NCI-H345 treated with DMSO at 0.1 percent for 48 hours (cell line): ENCODE results near the gene MRTFA.
"Not testable (repeated sequence)": the region's sequence is repeated elsewhere in the genome, so short reads cannot be mapped to it uniquely, and the experiment has no call there.

ENCODE experiments used
- DNase-seq: peaks from one replicate; lab custom pipeline; 2025; ENCODE audit not compliant: unreplicated experiment; lab: John Stamatoyannopoulos, UW

The MRTFA gene

DNA sequence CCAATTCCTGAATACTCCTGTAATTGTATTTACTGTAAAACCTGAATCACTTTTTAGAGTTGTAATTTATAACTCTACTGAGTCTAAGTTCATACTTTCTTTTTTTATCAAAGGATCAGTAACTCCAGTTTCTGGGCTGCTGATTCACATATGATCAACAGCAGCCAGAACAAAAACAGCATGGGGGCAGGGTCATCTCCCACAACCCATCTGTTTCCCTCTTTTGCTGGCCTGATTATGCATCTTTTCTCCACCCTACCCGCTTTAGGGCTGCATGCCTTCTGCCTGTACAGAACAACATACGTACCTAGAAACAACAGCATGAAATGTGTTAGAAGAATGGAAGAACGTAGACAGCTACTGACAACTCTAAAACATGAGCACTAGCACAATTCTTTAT, 76.0 kb downstream of the MRTFA start:
- no peak for DNase-seq

DNA sequence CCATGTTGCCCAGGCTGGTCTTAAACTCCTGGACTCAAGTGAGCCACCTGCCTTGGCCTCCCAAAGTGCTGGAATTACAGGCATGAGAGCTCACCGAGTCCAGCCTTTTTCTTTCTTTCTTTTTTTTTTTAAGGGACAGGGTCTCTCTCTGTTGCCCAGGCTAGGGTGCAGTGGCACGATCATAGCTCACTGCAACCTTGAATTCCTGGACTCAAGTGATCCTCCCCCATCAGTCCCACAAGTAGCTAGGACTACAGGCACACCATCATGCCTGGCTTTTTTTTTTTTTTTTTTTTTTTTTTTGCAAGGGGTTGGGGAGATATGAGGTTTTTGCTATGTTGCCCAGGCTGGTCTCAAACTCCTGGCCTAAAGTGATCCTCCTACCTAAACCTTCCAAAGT, 78.5 kb downstream of the MRTFA start:
- no peak for DNase-seq

DNA sequence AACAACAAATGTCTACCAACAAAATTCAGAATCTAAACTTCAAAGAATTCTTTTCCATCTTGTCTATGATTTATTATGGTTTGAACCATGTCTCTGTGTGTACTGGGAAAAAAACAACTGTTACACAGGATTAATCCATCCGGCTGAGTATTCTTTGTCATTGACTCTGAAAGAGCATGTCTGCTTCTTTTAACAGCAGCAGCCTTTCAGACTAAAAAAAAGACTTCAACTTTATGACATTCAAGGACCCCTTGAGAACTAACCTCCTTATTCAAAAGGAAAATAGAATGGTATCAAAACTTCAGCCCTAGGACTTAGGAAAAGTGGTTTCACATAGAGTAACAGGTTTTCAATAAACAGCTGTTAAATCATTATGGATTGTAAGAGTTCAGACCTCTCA, 79.9 kb downstream of the MRTFA start:
- DNase-seq = no peak

DNA sequence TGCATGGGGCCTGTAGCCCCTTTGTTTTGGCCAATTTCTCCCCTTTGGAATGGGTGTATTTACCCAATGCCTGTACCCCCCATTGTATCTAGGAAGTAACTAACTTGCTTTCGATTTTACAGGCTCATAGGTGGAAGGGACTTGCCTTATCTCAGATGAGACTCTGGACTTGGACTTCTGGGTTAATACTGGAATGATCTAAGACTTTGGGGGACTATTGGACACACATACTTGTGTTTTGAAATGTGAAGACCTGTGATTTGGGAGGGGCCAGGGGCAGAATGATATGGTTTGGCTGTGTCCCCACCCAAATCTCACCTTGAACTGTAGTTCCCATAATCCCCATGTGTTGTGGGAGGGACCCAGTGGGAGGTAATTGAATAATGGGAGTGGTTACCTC, 82.5 kb downstream of the MRTFA start:
- not testable (repeated sequence) for DNase-seq

DNA sequence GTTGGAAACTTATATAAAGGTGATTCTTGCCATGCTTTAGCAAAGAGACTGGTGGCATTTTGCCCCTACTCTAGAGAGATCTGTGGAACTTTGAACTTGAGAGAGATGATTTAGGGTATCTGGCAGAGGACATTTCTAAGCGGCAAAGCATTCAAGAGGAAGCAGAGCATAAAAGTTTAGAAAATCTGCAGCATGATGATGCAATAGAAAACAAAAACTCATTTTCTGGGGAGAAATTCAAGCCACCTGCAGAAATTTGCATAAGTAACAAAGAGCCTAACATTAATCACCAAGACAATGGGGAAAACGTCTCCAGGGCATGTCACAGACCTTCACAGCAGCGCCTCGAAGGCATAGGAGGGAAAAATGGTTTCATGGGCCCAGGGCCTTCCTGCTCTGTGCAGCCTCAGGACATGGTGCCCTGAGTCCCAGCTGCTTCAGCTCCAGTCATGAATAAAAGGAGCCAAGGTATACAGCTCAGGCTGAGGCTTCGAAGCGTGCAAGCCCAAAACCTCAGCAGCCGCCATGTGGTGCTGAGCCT, 83.4 kb downstream of the MRTFA start:
- no peak for DNase-seq

DNA sequence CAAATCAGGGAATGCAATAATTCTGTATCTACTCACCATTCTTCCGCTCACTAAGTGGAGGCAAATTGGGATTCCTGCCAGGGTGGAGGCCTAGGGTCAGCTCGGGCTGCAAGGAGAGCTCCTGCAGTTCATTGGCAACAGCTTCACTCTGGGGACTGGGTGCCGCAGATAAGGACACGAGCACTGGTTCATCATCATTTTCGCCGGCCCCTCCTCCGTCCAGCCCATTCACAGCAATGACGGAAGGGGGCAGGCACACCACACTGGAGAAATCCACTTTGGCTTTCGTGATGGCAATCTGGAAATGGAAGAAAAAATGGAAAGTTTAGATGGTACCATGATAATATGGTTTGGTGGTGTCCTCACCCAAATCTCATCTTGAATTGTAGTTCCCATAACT, 84.4 kb downstream of the MRTFA start:
- DNase-seq = no peak

DNA sequence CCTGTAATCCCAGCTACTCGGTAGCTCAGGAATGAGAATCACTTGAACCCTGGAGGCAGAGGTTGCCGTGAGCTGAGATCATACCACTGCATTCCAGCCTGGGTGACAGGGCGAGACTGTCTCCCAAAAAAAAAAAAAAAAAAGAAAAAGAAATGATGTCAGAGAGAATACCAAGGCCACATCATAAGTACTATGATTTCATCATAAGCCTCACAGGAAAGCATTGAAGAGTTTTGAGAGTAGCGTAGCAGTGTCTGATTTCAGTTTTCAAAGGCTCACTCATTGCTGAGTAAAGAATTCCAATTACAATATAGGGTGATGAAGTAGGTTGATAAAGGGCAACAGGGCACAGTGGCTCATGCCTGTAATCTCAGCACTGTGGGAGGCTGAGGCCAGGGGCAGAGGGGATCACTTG, 88.8 kb downstream of the MRTFA start:
- DNase-seq = no peak

DNA sequence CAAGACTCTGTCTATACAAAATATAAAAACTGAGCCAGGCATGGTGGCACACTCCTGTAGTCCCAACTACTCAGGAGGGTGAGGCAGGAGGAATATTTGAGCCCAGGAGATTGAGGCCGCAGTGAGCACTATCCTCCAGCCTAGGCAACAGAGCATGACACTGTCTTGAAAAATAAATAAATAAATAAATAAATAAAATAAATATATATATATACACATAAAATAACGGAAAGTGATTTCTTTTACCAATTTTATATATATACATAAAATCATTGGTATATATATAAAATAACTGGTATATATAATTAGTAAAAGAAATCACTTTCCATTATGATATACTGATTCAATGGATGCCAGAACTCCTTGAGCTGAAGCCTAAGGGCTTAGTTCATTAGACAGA, 91.8 kb downstream of the MRTFA start:
- no peak for DNase-seq

DNA sequence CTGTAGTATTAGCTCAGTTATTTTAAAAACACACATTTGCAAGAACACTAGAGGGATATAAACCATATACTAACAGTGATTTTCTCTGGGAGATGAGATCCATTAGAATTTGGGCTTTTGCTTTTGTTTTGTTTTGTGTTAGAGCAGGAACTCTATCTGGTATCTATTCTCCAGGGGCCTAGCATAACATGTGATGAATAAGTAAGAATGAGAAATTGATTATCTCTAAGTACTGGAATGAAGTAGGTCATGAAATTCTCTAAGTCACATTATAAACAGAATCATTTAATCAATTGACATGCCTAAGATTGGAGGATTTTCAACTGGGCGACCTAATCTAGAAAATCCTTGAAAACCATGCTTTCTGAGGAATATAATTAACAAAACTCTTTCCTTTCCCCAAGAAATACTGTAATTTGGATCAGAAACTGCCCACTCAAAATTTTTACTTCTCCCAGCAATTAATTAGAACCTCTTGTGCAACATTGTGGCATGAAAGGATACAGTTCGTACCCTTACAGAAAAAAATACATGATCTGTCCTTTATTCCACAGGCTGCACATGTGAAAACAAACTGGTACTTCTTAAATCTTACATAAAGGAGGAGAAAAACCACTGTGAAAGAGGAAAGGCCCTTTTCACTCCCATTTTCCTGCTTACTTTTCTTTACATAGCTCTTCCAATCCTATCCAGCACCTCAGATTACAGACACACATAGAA, 93.5 kb downstream of the MRTFA start:
- DNase-seq = no peak

DNA sequence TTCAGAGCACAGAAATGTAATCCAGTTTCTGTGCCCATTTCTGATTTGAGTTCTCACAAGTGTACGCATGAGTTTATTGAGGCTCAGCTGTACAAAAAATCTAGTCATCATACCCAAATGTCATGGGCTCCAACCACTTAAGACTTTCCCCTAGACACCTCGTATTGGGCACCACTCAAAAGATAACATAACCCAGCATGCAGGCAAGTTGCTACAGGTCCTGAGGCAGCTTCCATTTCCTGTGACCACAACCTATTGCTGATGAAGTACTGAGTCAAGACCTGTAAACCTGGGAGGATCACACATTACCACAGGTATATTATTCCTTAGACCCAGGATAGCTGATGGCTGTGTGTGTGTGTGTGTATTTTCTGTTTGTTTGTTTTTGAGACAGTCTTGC, 95.2 kb downstream of the MRTFA start:
- no peak for DNase-seq

DNA sequence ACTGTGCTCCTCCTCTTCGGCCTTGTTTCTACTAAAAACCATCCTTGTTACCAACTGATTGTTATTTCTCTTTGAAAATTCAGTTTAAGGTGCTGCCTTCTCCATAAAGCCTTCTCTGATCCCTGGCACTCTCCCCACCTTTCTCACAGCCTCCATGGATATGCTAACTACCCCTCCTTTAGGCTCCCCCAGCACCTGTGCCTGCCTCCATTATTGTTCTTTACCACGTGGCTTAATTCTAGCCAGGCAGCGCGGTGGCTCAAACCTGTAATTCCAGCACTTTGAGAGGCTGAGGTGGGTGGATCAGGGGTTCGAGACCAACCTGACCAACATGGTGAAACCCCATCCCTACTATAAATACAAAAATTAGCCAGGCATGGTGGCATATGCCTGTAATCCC, 96.3 kb downstream of the MRTFA start:
- no peak for DNase-seq

DNA sequence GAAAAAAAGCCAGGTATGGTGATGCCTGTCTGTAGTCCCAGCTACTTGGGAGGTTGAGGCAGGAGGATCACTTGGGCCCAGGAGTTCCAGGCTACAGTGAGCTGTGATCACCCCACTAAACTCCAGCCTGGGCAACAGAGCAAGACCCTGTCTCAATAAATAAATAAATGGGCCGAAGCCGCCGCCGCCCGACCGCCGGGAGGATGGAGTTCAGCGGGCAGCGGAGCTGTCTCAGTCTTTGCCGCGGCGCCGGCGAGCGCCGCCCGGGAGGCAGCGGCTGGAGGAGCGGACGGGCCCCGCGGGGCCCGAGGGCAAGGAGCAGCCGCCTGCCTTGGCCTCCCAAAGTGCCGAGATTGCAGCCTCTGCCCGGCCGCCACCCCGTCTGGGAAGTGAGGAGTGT, 100.4 kb downstream of the MRTFA start:
- not testable (repeated sequence) for DNase-seq

DNA sequence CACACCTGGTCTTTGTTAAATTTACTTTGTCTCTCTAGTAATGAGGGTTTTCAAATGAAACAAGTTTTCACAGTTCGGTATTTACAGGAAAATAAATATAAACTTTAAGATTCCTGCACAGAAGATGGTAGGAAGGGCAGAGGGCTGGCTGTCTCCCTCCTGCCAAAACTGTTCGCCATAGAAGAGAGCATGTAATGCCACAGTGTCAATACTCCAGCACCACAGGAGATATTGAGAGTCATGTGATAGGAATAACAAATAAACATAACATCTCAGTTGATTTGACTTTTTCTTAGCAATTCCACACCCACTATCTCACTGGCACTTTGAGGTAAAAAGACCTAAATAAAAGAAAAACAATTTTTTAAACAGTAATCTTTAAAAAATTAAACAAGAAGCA, 100.9 kb downstream of the MRTFA start:
- DNase-seq = no peak

DNA sequence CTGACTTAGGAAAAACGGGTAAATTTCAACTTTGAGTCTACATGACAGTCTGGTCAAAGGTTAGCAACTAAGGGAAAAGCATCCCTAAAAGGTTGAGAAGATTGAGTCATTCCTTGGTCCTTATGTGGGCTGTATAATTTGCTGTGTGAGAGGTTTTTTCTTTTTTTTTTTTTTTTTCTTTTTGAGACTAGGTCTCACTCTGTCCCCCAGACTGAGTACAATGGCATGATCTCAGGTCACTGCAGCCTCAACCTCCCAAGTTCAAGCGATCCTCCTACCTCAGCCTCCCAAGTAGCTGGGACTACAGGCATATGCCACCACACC, 101.4 kb downstream of the MRTFA start:
- DNase-seq = no peak

DNA sequence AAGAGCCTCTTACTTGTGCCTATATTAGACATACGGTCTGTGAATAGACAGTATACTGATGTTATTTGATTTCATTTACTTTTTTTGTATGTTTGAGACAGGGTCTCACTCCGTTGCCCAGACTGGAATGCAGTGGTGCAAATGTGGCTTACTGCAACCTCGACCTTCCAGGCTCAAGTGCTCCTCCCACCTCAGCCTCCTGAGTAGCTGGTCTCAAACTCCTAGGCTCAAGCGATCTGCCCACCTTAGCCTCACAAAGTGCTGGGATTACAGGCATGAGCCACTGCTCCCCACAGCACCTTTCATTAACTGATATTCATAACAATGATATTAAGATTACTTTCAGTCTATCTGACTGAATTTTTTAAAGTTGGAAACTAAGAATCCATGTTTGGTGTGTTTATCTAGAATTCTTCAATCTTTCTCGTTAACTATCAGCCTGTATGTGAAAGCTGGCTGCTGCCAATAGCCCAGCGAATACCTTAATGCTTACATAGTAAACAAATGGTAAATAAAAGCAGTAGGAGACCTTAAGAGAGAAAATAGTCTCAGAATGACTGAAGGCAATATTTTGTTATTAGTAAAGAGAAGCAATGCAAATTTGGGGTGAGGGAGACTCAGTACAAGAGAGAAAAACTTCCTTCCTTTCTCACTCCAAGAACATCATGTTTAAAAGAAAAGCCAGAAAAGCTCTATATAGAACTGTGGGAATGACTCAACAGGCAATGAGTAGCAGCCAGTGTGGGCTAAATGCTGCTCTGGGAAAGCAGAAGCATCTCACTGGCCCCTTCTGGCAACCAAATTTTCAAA, 101.9 kb downstream of the MRTFA start:
- no peak for DNase-seq

DNA sequence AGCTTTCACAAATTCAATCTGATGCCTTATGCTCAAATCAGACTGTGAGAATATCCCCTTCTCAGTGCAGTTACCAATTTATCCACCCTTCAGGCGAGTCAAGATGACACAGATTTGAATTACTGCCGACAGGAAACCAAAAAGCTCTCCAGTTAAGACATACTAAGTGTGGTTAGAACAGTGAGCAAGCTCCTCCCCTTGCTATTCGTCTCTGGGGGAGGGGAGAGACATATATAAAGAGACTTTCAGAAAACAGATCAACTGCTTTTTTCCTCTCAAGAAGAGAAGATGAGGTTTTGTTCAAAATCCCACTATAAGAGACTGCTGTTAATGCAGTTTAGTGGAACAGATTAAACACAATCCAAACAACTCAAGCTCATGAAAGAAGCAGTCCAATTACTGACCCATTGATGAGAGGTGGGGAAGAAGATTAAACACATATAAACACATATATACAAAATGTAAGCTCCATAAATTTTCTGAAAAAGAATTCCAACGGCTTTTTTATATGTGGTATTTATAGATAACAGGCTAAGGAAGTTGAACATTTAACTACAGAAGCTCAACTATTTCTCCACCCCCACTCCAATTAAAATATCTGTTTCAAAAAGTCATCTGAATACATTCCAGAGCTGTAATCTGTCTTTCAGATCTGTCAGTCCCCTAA, 102.7 kb downstream of the MRTFA start:
- DNase-seq = no peak

DNA sequence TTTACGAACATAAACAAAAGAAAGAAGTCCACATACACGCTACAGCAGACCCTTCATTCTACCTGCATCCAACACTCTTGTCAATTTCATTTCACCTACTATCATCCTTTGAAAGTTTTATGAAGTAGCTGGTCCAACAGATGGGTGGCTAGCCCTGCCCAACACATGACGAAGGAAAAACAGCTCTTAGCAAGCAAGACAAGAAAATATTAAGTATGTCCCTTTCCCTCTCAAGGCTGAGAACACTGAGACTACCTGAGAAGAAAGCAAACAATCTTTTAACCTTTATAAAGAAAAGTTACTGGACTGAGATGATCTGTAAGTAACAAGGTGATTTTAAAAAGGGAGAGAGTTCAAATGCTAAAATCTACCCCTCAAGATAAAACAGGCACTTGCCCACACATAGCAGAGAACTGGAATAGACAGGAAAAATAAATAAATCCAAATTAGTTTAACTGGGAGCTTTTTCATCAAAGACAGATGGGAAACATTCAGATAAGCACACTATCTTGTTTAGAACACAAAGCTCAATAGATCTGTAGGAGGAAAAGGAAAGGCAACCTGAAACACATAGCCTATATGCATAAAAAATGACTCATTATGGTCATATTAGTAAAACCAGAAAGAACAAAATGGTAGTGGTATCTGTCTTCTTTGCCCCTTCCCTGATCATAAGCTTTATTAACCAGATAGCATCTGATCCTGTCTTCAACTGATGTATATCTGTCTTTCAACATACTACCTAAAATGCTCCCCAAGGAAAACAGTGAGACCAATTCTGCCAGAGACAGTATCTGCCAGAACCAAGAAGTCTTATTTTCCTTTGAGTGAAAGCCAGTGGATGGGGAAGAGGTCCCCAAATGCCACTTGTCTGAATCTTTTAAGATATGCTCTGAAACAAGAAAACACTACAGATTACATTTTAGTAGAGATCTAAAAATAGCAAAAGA, 104.3 kb downstream of the MRTFA start:
- no peak for DNase-seq

DNA sequence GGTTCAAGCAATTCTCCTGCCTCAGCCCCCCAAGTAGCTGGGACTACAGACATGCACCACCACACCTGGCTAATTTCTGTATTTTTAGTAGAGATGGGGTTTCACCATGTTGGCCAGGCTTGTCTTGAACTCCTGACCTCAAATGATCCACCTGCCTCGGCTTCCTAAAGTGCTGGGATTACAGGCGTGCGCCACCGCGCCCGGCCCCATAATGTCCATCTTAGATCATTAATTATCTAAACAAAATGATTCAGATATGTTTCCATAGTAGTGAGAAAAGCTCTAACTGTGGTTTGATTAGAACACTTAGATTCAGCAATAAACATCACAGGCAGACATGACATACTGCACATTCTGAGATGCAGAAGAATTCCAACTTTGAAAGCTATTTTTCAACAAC, 106.1 kb downstream of the MRTFA start:
- not testable (repeated sequence) for DNase-seq

DNA sequence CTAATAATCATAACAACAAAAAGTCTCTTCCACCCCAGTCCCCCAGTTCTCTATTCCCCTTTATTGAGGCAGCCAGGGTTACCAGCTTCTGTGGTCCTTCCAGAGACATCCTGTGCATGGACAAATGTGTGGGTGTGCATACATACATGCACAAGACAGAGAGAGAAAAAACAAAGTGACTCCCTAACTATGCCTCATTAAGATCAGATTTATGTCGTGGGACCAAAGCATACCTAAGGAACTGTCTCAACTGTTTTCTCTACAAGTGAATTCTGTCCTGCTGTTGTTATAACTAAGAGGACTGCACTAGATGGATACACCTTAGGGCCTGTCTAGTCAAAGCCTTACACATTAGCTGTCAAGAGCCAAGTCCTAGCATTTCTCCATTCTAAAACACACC, 106.7 kb downstream of the MRTFA start:
- no peak for DNase-seq

DNA sequence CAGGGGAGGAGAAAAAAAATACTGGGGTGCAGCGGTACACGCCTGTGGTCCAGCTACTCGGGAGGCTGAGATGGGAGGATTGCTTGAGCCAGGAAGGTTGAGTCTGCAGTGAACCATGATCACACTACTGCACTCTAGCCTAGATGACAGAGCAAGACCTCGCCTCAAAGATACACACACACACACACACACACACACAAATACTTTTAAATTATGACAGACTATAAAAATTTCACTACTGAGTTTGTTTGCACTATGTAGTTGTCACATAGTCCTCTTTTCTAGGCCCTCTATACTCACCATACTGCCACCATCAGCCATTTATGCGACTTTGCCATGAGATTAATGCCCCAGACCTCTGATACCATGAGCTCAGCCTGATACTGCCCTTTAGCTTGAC, 109.6 kb downstream of the MRTFA start:
- no peak for DNase-seq
